GM21723 (cell line): Measurements from ENCODE around the gene LARP1B.
"Not testable (repeated sequence)": the region's sequence is repeated elsewhere in the genome, so short reads cannot be mapped to it uniquely, and the experiment has no call there.

Source experiments
- ATAC-seq: cut with Tn5 transposase; IDR thresholded peaks from one replicate; pipeline ENCODE4 v1.9.1; 2021; ENCODE audit warnings: mild to moderate bottlenecking, moderate library complexity; ENCODE audit not compliant: unreplicated experiment

Gene LARP1B

DNA sequence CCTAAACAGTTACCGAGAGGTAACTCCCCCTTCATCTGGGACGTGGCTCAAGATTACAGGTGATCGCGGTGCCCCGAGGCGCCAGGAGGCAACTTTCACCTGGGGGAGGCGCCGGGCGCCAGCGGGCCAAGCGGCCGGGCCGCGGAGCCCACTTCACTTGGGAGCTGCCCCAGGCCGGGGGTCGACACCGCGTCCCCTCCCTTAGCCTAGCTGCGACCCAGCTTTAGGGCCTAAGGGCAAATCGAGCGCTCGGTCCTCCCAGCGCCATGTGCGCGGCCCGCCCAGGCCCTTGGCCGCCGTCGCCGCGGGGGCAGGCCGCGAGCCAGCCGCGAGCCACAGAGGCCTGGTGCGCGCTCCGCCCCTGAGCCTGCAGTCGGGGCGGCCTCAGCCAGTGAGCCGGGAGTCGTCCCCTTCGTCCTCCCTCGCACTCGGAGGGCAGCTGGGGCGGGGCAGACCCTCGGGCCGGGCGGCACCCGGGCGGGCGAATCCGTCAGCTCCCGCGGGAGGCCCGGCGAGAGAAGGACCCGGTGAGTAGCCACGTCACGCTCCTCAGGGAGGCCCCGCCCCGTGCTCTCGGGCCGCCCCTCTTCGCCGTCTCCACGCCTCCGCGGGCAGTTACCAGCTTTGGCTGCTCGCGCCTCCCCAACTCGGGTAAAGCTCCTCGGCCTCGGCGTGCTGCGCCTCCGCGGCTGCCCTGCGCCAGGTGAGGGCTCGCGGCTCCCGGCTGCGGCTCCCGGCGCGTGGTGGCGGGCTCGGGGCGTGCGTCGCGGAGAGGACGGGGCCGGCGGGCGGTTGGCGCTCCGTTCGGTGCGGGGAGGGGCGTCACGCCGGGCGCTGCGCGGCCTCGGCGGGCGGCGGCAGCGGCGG, at the start of gene LARP1B:
TSS of gene LARP1B (plus strand) at position 614 of the 867 bp plus-strand sequence. CDS start 13,640 bp downstream, outside the sequence.
- peak; percentile 91 for ATAC-seq

- no peak for ATAC-seq
These were observed 35.8 kb upstream of the LARP1B start for GRCh38 chr4:128025319-128025718.

DNA sequence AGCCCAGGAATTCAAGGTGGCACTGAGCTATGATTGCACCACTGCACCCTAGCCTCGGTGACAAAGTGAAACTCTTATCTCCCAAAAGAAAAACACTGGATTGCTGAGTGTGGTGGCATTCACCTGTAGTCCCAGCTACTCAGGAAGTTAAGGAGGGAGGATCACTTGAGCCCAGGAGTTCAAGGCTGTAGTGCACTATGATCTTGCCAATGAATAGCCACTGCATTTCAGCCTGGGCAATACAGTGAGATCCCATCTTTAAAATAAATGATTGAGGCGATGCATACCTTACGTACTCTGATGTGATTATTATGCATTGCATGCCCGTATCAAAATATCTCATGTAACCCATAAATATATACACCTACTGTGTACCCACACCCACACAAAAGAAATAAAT, 31.2 kb upstream of the LARP1B start:
- no peak for ATAC-seq

GRCh38 chr4:128031756-128032384, 29.2 kb upstream of the LARP1B start:
- ATAC-seq = no peak

DNA sequence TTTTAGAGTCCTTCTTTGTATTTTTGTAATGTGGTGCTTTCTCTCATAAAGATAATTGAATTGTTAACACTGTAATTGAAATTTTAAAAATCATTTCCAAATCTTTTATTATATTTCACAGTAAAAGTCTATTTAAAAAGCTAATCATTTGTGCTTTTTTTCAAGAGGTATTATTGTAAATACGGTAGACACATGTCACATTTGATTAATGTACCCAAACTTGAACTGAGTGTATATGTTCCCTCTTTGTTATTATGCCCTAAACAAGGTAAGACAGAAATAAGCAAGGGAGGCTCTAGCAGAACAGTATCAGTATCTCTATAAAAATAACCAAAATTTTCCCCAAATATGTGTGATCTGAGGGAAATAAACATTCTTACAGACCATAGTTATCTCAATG, 21.5 kb upstream of the LARP1B start:
- ATAC-seq = no peak

DNA sequence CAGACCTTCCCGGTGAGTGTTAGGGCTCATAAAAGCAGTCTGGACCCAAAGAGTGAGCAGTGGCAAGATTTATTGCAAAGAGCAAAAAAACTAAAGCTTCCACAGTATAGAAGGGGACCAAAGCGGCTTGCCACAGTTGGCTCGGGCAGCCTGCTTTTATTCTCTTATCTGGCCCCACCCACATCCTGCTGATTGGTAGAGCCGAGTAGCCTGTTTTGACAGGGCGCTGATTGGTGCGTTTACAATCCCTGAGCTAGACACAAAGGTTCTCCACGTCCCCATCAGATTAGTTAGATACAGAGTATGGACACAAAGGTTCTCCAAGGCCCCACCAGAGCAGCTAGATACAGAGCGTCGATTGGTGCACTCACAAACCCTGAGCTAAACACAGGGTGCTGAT, 14.1 kb upstream of the LARP1B start:
- ATAC-seq = not testable (repeated sequence)

DNA sequence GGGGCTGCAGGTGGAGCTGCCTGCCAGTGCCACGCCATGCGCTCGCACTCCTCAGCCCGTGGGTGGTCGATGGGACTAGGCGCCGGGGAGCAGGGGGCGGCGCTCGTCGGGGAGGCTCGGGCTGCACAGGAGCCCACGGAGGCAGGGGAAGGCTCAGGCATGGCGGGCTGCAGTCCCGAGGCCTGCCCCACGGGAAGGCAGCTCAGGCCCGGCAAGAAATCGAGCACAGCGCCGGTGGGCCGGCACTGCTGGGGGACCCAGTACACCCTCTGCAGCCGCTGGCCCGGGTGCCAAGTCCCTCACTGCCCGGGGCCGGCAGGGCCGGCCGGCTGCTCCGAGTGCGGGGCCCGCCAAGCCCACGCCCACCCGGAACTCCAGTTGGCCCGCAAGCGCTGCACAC, 13.6 kb upstream of the LARP1B start:
- not testable (repeated sequence) for ATAC-seq

- not testable (repeated sequence) for ATAC-seq
These were observed 9.9 kb upstream of the LARP1B start for GRCh38 chr4:128051229-128051628.

DNA sequence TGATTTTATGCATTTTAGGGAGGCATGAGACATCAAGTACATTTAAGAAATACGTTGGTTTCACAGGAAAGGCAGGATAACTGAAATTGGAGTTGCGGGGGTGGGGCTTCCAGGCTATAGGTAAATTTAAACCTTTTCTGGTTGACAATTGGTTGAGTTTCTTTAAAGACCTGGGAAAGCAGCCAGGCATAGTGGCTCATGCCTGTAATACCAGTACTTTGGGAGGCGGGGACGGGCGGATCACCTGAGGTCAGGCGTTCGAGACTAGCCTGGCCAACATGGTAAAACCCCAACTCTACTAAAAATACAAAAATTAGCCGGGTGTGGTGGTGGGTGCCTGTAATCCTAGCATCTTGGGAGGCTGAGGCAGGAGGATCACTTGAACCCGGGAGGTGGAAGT, 6.2 kb upstream of the LARP1B start:
- not testable (repeated sequence) for ATAC-seq

DNA sequence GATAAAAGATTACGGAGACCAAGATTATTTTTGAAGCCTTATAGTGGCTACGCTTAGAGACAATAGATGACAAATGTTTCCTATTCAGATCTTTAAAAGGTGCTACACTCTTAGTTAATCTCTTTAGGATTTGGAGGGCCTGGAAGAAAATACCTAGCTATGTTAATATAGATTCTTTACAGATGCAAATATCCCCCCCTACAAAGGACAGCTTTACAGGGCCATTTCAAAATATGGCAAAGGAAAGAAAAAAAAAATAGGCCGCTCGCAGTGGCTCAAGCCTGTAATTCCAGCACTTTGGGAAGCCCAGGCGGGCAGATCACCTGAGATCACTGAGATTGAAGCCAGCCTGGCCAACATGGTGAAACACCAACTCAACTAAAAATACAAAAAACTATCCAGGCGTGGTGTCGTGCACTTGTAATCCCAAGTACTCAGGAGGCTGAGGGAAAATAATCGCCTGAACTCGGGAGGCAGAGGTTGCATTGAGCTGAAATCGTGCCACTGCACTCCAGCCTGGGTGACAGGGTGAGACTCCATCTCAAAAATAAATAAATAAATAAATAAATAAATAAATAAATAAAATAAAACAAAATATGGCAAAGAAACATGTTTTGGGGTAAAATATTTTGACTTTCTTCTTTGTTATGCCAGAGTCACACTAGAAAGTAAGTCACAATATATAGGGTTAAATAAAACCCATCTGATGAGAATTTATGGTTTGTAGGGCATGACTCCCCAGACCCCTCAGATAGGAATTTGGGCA, 5.5 kb upstream of the LARP1B start:
- not testable (repeated sequence) for ATAC-seq

DNA sequence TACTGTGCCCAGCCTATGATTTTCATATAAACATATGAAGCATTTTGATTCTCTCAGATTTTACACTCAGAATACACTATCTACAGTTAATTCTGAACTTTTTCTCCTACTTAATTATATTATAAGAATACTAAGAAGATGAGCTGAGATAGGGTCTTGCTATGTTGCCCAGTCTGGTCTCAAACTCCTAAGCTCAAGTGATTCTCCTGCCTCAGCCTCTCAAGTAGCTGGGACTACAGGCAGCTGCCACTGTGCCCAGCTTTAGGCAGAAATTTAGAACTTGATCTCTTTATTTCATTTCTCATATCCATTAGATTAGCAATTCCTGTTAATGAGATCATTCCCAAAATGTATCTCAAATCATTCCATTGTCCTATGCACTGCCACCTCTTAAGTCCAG, 4.7 kb upstream of the LARP1B start:
- ATAC-seq = no peak

- ATAC-seq = no peak
These were observed 902 bp upstream of the LARP1B start for GRCh38 chr4:128060121-128060698.

DNA sequence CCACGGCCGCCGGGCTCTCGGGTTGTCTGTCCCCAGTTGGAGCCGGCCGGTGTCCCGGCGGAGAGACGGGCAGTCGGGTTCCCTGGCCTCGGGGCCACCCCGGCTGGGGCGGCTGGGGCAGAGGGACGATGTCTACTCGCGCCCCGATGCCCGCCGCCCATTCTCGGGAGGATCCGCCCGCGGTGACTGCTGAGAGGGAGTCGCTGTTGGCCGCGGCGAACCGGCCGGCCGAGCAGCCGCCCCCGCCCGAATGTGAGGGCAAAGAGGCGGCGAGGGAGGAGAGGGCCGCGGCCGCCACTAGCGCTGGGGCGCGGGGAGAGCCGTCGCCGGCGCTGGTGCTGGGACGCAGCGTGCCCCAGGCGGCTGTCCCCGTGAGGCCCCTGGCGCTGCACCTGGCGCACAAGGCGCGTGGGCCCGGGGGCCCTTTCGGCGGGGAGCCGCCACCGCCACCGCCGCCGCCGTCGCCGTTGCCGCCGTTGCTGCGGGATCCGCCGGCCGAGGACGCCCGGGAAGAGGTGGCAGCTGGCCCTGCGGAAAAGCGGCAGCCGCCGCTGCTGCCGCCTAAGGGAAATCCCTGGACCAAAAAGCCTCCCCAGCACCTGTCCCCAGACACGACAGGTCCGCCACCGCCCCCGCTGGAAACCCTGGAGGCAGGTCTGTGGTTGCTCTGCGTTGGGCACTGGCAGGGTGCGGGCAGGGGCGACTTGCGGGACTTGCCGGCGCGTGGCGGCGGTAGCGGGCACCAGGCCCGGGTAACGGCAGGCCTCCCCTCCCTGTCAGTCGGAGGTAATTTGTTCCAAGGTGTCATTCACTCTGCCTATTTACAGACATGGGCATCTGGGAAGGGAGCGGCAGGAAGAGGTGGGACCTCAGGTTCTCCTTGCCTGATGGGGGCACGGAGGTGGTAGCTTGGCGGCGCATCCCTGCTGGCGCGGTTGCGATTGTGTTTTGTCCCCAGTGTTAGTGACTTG, 739 bp downstream of the LARP1B start:
- ATAC-seq = peak; percentile 40

DNA sequence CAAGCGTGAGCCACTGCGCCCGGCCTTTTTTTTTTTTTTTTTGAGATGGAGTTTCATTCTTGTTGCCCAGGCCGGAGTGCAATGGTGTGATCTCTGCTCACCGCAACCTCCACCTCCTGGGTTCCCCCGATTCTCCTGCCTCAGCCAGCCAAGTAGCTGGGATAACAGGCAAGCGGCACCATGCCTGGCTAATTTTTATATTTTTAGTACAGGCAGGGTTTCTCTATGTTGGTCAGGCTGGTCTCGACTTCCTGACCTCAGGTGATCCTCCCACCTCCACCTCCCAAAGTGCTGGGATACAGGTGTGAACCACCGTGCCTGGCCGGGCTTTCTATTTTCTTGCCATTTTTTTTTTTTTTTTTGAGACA, 5.3 kb downstream of the LARP1B start:
- ATAC-seq = not testable (repeated sequence)

DNA sequence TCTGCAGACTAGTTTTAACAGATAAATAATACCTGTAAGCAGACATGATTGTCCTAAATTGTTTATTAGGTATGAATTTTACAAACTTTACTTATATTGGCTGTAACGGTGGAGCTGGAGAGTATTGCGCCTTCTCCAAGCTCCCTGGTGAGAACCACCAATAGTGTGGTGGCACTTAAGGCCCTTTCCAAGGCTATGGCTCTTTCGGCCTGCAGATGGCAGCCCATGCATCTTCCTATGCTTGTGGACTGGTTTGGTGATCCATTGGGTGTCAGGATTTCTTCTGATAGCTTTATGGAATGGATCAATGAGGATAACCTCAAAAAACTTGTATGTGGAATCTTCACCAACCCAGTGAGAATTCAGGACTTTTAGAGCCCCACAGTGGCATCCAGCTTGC, 7.8 kb downstream of the LARP1B start:
- no peak for ATAC-seq

DNA sequence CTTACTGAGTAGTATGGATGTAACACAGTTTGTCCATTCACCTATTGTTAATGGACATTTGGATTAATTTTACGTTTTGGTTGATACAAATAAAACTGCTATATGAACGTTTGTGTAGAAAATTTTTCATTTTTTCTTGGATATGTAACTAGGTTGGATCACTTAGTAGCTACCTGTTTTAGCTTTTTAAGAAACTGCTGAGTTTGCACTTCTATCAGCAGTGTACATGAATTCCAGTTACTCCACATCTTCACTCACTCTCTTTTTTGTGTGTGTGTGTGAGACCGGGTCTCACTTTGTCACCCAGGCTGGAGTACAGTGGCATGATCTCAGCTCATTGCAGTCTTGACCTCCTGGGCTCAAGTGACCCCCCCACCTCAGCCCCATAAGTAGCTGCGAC, 15.4 kb downstream of the LARP1B start:
- no peak for ATAC-seq

- not testable (repeated sequence) for ATAC-seq
These were observed 34.2 kb downstream of the LARP1B start for GRCh38 chr4:128095293-128095692.

DNA sequence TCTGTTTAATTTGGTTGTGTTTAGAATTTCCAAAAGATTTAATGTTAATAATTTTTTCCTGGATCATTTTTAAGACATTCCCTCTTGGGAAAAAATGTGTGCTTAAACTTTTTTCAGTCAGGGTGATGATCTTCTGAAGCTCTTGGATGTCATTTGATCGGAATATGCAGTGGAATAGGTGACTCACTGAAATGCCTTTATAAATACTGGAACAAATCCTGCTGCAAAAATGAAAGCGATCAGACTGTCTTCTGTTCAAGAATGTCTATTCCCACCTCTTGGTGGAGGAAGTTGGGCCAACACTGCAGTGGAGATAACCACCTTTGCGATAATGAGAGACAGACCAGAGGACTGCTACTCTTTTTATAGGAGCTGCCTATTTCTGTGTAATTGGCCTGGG, 46.7 kb downstream of the LARP1B start:
- ATAC-seq = no peak

GRCh38 chr4:128123036-128123435, 61.9 kb downstream of the LARP1B start:
- ATAC-seq = no peak

DNA sequence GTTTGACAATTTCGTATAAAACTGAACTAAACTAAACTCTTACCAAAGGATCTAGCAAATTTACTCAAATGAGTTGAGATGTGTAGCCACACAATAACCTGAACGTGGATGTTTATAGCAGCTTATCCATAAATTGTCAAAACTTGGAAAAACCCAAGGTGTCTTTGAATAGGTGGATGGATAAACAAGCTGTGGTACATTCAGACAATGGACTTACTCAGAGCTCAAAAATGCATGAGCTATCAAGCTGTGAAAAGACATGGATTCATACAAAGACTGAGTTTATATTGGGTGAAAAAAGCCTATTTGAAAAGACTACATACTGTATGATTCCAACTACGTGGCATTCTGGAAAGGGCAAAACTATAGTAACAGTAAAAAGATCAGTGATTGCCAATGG, 69.5 kb downstream of the LARP1B start:
- no peak for ATAC-seq
